ENCODE results near the gene HIKESHI. TPM values are rescaled to one million over a fixed set of nuclear protein-coding genes. Genes with fewer than 3 reads are reported as not detected.

Gene HIKESHI
- polyA plus RNA-seq, 1 of the 3 experiments (the other 2 are of a cell fraction), result 62.3 TPM

DNA sequence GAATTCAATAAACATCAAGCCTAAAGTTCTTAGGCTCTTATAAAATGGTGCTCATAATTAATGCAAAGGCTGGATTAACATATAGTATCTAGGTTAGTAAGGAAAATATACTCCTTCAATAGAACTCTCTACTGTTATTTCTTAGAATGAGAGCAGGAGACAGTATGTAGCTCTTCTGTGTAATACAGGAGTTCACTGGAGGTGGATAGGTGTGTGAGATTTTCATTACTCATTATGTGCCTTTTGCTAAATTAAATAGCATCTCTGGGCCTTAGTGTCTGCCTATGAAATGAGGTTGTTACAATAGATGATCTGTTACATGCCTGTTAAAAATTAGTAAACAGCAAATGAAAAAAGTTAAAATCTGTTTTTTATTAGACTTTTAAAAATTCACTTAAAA is 36.8 kb upstream of the HIKESHI start:
- no peak overlapping the region for H3K4me2 ChIP-seq
- H3K9me3 ChIP-seq, result no peaks in the 10 kb centered on the region
- POLR2A ChIA-PET, result no interaction called here
- no peaks in the 10 kb centered on the region for H3K27me3 ChIP-seq (ENCODE audit: insufficient read depth)
- no peaks in the 10 kb centered on the region for H3K4me1 ChIP-seq (ENCODE audit: control insufficient read depth in 1 of 2, insufficient read depth in 2 of 2, low read depth in 1 of 2, low read length in 1 of 2)
- no peaks in the 10 kb centered on the region for H4K20me1 ChIP-seq (ENCODE audit: insufficient read depth)
- TF ChIP-seq TAF1 (IDR thresholded peaks at IDR 0.05; ENCODE audit: borderline replicate concordance, low read depth, low read length), result no peak
- no peak for TF ChIP-seq POLR2AphosphoS5 (IDR thresholded peaks at IDR 0.05; ENCODE audit: low read depth, low read length)
- no peak for TF ChIP-seq RFX5 (IDR thresholded peaks at IDR 0.05; ENCODE audit: low read length)
- TF ChIP-seq, protein P1, sequence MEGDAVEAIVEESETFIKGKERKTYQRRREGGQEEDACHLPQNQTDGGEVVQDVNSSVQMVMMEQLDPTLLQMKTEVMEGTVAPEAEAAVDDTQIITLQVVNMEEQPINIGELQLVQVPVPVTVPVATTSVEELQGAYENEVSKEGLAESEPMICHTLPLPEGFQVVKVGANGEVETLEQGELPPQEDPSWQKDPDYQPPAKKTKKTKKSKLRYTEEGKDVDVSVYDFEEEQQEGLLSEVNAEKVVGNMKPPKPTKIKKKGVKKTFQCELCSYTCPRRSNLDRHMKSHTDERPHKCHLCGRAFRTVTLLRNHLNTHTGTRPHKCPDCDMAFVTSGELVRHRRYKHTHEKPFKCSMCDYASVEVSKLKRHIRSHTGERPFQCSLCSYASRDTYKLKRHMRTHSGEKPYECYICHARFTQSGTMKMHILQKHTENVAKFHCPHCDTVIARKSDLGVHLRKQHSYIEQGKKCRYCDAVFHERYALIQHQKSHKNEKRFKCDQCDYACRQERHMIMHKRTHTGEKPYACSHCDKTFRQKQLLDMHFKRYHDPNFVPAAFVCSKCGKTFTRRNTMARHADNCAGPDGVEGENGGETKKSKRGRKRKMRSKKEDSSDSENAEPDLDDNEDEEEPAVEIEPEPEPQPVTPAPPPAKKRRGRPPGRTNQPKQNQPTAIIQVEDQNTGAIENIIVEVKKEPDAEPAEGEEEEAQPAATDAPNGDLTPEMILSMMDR (IDR thresholded peaks at IDR 0.05), result no peak
- no peak for TF ChIP-seq FOXJ3 (CRISPR knock-in tag; IDR thresholded peaks at IDR 0.05)
- TF ChIP-seq, protein P2, sequence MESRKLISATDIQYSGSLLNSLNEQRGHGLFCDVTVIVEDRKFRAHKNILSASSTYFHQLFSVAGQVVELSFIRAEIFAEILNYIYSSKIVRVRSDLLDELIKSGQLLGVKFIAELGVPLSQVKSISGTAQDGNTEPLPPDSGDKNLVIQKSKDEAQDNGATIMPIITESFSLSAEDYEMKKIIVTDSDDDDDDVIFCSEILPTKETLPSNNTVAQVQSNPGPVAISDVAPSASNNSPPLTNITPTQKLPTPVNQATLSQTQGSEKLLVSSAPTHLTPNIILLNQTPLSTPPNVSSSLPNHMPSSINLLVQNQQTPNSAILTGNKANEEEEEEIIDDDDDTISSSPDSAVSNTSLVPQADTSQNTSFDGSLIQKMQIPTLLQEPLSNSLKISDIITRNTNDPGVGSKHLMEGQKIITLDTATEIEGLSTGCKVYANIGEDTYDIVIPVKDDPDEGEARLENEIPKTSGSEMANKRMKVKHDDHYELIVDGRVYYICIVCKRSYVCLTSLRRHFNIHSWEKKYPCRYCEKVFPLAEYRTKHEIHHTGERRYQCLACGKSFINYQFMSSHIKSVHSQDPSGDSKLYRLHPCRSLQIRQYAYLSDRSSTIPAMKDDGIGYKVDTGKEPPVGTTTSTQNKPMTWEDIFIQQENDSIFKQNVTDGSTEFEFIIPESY (IDR thresholded peaks at IDR 0.05; ENCODE audit: borderline replicate concordance, low read depth), result no peak
- no peak for TF ChIP-seq RXRA (IDR thresholded peaks at IDR 0.05; ENCODE audit: borderline replicate concordance, low read depth)
- no peak for TF ChIP-seq YY1 (IDR thresholded peaks at IDR 0.05; ENCODE audit: low read depth)
- TF ChIP-seq, protein P3, sequence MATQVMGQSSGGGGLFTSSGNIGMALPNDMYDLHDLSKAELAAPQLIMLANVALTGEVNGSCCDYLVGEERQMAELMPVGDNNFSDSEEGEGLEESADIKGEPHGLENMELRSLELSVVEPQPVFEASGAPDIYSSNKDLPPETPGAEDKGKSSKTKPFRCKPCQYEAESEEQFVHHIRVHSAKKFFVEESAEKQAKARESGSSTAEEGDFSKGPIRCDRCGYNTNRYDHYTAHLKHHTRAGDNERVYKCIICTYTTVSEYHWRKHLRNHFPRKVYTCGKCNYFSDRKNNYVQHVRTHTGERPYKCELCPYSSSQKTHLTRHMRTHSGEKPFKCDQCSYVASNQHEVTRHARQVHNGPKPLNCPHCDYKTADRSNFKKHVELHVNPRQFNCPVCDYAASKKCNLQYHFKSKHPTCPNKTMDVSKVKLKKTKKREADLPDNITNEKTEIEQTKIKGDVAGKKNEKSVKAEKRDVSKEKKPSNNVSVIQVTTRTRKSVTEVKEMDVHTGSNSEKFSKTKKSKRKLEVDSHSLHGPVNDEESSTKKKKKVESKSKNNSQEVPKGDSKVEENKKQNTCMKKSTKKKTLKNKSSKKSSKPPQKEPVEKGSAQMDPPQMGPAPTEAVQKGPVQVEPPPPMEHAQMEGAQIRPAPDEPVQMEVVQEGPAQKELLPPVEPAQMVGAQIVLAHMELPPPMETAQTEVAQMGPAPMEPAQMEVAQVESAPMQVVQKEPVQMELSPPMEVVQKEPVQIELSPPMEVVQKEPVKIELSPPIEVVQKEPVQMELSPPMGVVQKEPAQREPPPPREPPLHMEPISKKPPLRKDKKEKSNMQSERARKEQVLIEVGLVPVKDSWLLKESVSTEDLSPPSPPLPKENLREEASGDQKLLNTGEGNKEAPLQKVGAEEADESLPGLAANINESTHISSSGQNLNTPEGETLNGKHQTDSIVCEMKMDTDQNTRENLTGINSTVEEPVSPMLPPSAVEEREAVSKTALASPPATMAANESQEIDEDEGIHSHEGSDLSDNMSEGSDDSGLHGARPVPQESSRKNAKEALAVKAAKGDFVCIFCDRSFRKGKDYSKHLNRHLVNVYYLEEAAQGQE (IDR thresholded peaks at IDR 0.05; ENCODE audit: low read depth, low read length), result no peak
- TF ChIP-seq, protein P4, sequence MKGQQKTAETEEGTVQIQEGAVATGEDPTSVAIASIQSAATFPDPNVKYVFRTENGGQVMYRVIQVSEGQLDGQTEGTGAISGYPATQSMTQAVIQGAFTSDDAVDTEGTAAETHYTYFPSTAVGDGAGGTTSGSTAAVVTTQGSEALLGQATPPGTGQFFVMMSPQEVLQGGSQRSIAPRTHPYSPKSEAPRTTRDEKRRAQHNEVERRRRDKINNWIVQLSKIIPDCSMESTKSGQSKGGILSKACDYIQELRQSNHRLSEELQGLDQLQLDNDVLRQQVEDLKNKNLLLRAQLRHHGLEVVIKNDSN (IDR thresholded peaks at IDR 0.05; ENCODE audit: borderline replicate concordance, low read depth), result no peak
- TF ChIP-seq, protein P5, sequence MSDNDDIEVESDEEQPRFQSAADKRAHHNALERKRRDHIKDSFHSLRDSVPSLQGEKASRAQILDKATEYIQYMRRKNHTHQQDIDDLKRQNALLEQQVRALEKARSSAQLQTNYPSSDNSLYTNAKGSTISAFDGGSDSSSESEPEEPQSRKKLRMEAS (IDR thresholded peaks at IDR 0.05; ENCODE audit: low read depth), result no peak
- no peak for TF ChIP-seq NRF1 (IDR thresholded peaks at IDR 0.05; ENCODE audit: low read depth, low read length)
- TF ChIP-seq MEF2A (IDR thresholded peaks at IDR 0.05; ENCODE audit: borderline replicate concordance, low read depth), result no peak
- TF ChIP-seq, protein P6, sequence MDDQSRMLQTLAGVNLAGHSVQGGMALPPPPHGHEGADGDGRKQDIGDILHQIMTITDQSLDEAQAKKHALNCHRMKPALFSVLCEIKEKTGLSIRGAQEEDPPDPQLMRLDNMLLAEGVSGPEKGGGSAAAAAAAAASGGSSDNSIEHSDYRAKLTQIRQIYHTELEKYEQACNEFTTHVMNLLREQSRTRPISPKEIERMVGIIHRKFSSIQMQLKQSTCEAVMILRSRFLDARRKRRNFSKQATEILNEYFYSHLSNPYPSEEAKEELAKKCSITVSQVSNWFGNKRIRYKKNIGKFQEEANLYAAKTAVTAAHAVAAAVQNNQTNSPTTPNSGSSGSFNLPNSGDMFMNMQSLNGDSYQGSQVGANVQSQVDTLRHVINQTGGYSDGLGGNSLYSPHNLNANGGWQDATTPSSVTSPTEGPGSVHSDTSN (IDR thresholded peaks at IDR 0.05), result no peak
- no peak for TF ChIP-seq TEAD4 (IDR thresholded peaks at IDR 0.05; ENCODE audit: borderline replicate concordance, insufficient read depth)
- no peak for DNase-seq
- no peak overlapping the region for H3K4me3 ChIP-seq (ENCODE audit: low read depth in 2 of 2, low read length in 1 of 2)
- peaks cover 26 to 50% of the 10 kb centered on the region in 2 experiments for H3K36me3 ChIP-seq (replicated peaks in 1 of 2; ENCODE audit: control insufficient read depth in 1 of 2, insufficient read depth in 2 of 2, low read length in 1 of 2)
- no peak overlapping the region for H2AFZ ChIP-seq (ENCODE audit: low read depth)
- H3K9ac ChIP-seq, result no peak overlapping the region
- CTCF ChIA-PET, result interaction anchor here (1.1 kb wide), 1 partner anchor 223 kb away, joined by 3 read pairs; no protein-coding TSS in a partner anchor
- H3K9me2 ChIP-seq, result no peaks in the 10 kb centered on the region
- H3K27ac ChIP-seq (ENCODE audit: low read depth in 2 of 2, low read length in 1 of 2), result no peak overlapping the region
- H3K79me2 ChIP-seq (ENCODE audit: insufficient read depth), result peaks cover 13% of the 10 kb centered on the region; the same call in 1 of the 2 replicates
- H3F3A ChIP-seq (replicated peaks; ENCODE audit: insufficient read depth), result peaks cover 16% of the 10 kb centered on the region

All from SK-N-SH (cell line).